ENCODE measurements around the gene SCCPDH.

The SCCPDH gene

GRCh38 chr1:246778663-246779062 lies 54.5 kb downstream of the SCCPDH start:
- no peak overlapping the region for H3K4ac ChIP-seq (ENCODE audit: low read depth in 1 of 2, low read length in 2 of 2)
- H3K9ac ChIP-seq (ENCODE audit: low read length) = no peak overlapping the region
- no peak overlapping the region for H3K27ac ChIP-seq (ENCODE audit: low read length, poor library complexity, severe bottlenecking)
- no peak overlapping the region for H4K8ac ChIP-seq (ENCODE audit: low read length)
- no peak overlapping the region for H3K23ac ChIP-seq (ENCODE audit: low read length in 2 of 2)
- no peaks in the 10 kb centered on the region for H3K9me3 ChIP-seq (ENCODE audit: control insufficient read depth, low read length)
- peaks cover 42 to 59% of the 10 kb centered on the region in 2 experiments for H3K36me3 ChIP-seq (ENCODE audit: control insufficient read depth in 1 of 2, insufficient read depth in 2 of 2, low read depth in 1 of 2, low read length in 2 of 2)
- no peak overlapping the region for H2BK120ac ChIP-seq (ENCODE audit: low read depth, low read length)
- H2BK5ac ChIP-seq (ENCODE audit: low read depth, low read length, poor library complexity, severe bottlenecking) = no peak overlapping the region
- H2BK15ac ChIP-seq (ENCODE audit: low read depth, poor library complexity, severe bottlenecking) = no peak overlapping the region
- no peak overlapping the region for H3K4me3 ChIP-seq (ENCODE audit: insufficient read depth in 1 of 2, low read depth in 1 of 2, low read length in 2 of 2)
- H3K4me1 ChIP-seq (ENCODE audit: control insufficient read depth, insufficient read depth, low read depth, low read length) = peaks cover 14% of the 10 kb centered on the region
- no peaks in the 10 kb centered on the region for H3K27me3 ChIP-seq (ENCODE audit: control insufficient read depth in 1 of 2, insufficient read depth in 1 of 2, low read length in 2 of 2)
- no peak overlapping the region for H2AK5ac ChIP-seq (ENCODE audit: low read length, severe bottlenecking)
- H4K91ac ChIP-seq (ENCODE audit: low read length) = no peak overlapping the region
- H2AFZ ChIP-seq (ENCODE audit: low read depth, low read length) = no peak overlapping the region
- no peak overlapping the region for H3K18ac ChIP-seq (ENCODE audit: low read depth in 1 of 2, low read length in 2 of 2)
- 99% methylated on average over 8 of the region's 10 CpGs for WGBS
- H2BK12ac ChIP-seq (ENCODE audit: low read length in 2 of 2) = no peak overlapping the region
- H3K4me2 ChIP-seq (ENCODE audit: low read length, poor library complexity, severe bottlenecking) = no peak overlapping the region
- DNase-seq = no peak
- H3K79me1 ChIP-seq (replicated peaks; ENCODE audit: low read length, poor library complexity, severe bottlenecking) = peaks cover 3% of the 10 kb centered on the region
- no peak overlapping the region for H3K14ac ChIP-seq (ENCODE audit: low read length in 2 of 2)

GRCh38 chr1:246779561-246780175 lies 55.5 kb downstream of the SCCPDH start:
- Histone ChIP-seq H3K4me2 (ENCODE audit: low read length, poor library complexity, severe bottlenecking) (no peak overlapping the region), H3K9me3 (ENCODE audit: control insufficient read depth, low read length) (no peaks in the 10 kb centered on the region), H2AFZ (ENCODE audit: low read depth, low read length) (no peak overlapping the region), H2BK5ac (ENCODE audit: low read depth, low read length, poor library complexity, severe bottlenecking) (no peak overlapping the region), H4K91ac (ENCODE audit: low read length) (no peak overlapping the region), H3K4me1 (ENCODE audit: control insufficient read depth, insufficient read depth, low read depth, low read length) (peaks cover 16% of the 10 kb centered on the region), H3K4ac (ENCODE audit: low read depth in 1 of 2, low read length in 2 of 2) (no peak overlapping the region), H3K18ac (ENCODE audit: low read depth in 1 of 2, low read length in 2 of 2) (no peak overlapping the region), H3K23ac (ENCODE audit: low read length in 2 of 2) (no peak overlapping the region), H3K27me3 (ENCODE audit: control insufficient read depth in 1 of 2, insufficient read depth in 1 of 2, low read length in 2 of 2) (no peaks in the 10 kb centered on the region), H2BK120ac (ENCODE audit: low read depth, low read length) (no peak overlapping the region), H2BK15ac (ENCODE audit: low read depth, poor library complexity, severe bottlenecking) (no peak overlapping the region), H3K14ac (ENCODE audit: low read length in 2 of 2) (no peak overlapping the region), H3K36me3 (ENCODE audit: control insufficient read depth in 1 of 2, insufficient read depth in 2 of 2, low read depth in 1 of 2, low read length in 2 of 2) (peaks cover 43 to 56% of the 10 kb centered on the region in 2 experiments), H3K79me1 (replicated peaks; ENCODE audit: low read length, poor library complexity, severe bottlenecking) (peaks cover 6% of the 10 kb centered on the region), H3K27ac (ENCODE audit: low read length, poor library complexity, severe bottlenecking) (no peak overlapping the region), H2BK12ac (ENCODE audit: low read length in 2 of 2) (no peak overlapping the region), H3K9ac (ENCODE audit: low read length) (no peak overlapping the region), H3K4me3 (ENCODE audit: insufficient read depth in 1 of 2, low read depth in 1 of 2, low read length in 2 of 2) (no peak overlapping the region), H2AK5ac (ENCODE audit: low read length, severe bottlenecking) (no peak overlapping the region), H4K8ac (ENCODE audit: low read length) (no peak overlapping the region)
- no peak for DNase-seq
- 97% methylated on average over 13 of the region's 13 CpGs for WGBS

- H3K36me3 ChIP-seq (ENCODE audit: control insufficient read depth in 1 of 2, insufficient read depth in 2 of 2, low read depth in 1 of 2, low read length in 2 of 2) = peaks cover 41 to 51% of the 10 kb centered on the region in 2 experiments
- H2BK120ac ChIP-seq (ENCODE audit: low read depth, low read length) = no peak overlapping the region
- H3K27ac ChIP-seq (ENCODE audit: low read length, poor library complexity, severe bottlenecking) = no peak overlapping the region
- no peak overlapping the region for H4K91ac ChIP-seq (ENCODE audit: low read length)
- H2BK15ac ChIP-seq (ENCODE audit: low read depth, poor library complexity, severe bottlenecking) = no peak overlapping the region
- H3K14ac ChIP-seq (ENCODE audit: low read length in 2 of 2) = no peak overlapping the region
- H3K4me2 ChIP-seq (ENCODE audit: low read length, poor library complexity, severe bottlenecking) = no peak overlapping the region
- H2BK12ac ChIP-seq (ENCODE audit: low read length in 2 of 2) = no peak overlapping the region
- H3K4ac ChIP-seq (ENCODE audit: low read depth in 1 of 2, low read length in 2 of 2) = no peak overlapping the region
- H3K18ac ChIP-seq (ENCODE audit: low read depth in 1 of 2, low read length in 2 of 2) = no peak overlapping the region
- H3K27me3 ChIP-seq (ENCODE audit: control insufficient read depth in 1 of 2, insufficient read depth in 1 of 2, low read length in 2 of 2) = no peaks in the 10 kb centered on the region
- H3K9me3 ChIP-seq (ENCODE audit: control insufficient read depth, low read length) = no peaks in the 10 kb centered on the region
- DNase-seq = no peak
- H3K23ac ChIP-seq (ENCODE audit: low read length in 2 of 2) = no peak overlapping the region
- H3K79me1 ChIP-seq (replicated peaks; ENCODE audit: low read length, poor library complexity, severe bottlenecking) = peaks cover 6% of the 10 kb centered on the region
- H2BK5ac ChIP-seq (ENCODE audit: low read depth, low read length, poor library complexity, severe bottlenecking) = no peak overlapping the region
- H4K8ac ChIP-seq (ENCODE audit: low read length) = no peak overlapping the region
- no peak overlapping the region for H3K4me3 ChIP-seq (ENCODE audit: insufficient read depth in 1 of 2, low read depth in 1 of 2, low read length in 2 of 2)
- H2AK5ac ChIP-seq (ENCODE audit: low read length, severe bottlenecking) = no peak overlapping the region
- 96% methylated on average over 9 of the region's 9 CpGs for WGBS
- no peak overlapping the region for H3K9ac ChIP-seq (ENCODE audit: low read length)
- H2AFZ ChIP-seq (ENCODE audit: low read depth, low read length) = no peak overlapping the region
- peaks cover 20% of the 10 kb centered on the region for H3K4me1 ChIP-seq (ENCODE audit: control insufficient read depth, insufficient read depth, low read depth, low read length)
Measured at GRCh38 chr1:246780264-246780663, 56.1 kb downstream of the SCCPDH start.

GRCh38 chr1:246781212-246781611 lies 57.0 kb downstream of the SCCPDH start:
- no peak overlapping the region for H3K4ac ChIP-seq (ENCODE audit: low read depth in 1 of 2, low read length in 2 of 2)
- H3K36me3 ChIP-seq (ENCODE audit: control insufficient read depth in 1 of 2, insufficient read depth in 2 of 2, low read depth in 1 of 2, low read length in 2 of 2) = peaks cover 35 to 42% of the 10 kb centered on the region in 2 experiments
- WGBS = 98% methylated on average over 7 of the region's 7 CpGs
- peak overlapping the region in 1 of 2 experiments; percentile 6 for H2BK12ac ChIP-seq (ENCODE audit: low read length in 2 of 2)
- H3K79me1 ChIP-seq (replicated peaks; ENCODE audit: low read length, poor library complexity, severe bottlenecking) = peaks cover 6% of the 10 kb centered on the region
- H3K27me3 ChIP-seq (ENCODE audit: control insufficient read depth in 1 of 2, insufficient read depth in 1 of 2, low read length in 2 of 2) = no peaks in the 10 kb centered on the region
- no peak overlapping the region for H3K18ac ChIP-seq (ENCODE audit: low read depth in 1 of 2, low read length in 2 of 2)
- H3K4me2 ChIP-seq (ENCODE audit: low read length, poor library complexity, severe bottlenecking) = no peak overlapping the region
- H2AFZ ChIP-seq (ENCODE audit: low read depth, low read length) = no peak overlapping the region
- H3K23ac ChIP-seq (ENCODE audit: low read length in 2 of 2) = no peak overlapping the region
- H3K14ac ChIP-seq (ENCODE audit: low read length in 2 of 2) = no peak overlapping the region
- H4K91ac ChIP-seq (ENCODE audit: low read length) = no peak overlapping the region
- H2BK15ac ChIP-seq (ENCODE audit: low read depth, poor library complexity, severe bottlenecking) = no peak overlapping the region
- H3K9ac ChIP-seq (ENCODE audit: low read length) = no peak overlapping the region
- H2BK120ac ChIP-seq (ENCODE audit: low read depth, low read length) = no peak overlapping the region
- H3K4me3 ChIP-seq (ENCODE audit: insufficient read depth in 1 of 2, low read depth in 1 of 2, low read length in 2 of 2) = no peak overlapping the region
- no peak overlapping the region for H3K27ac ChIP-seq (ENCODE audit: low read length, poor library complexity, severe bottlenecking)
- H4K8ac ChIP-seq (ENCODE audit: low read length) = no peak overlapping the region
- H3K4me1 ChIP-seq (ENCODE audit: control insufficient read depth, insufficient read depth, low read depth, low read length) = peaks cover 23% of the 10 kb centered on the region
- DNase-seq = no peak
- H2AK5ac ChIP-seq (ENCODE audit: low read length, severe bottlenecking) = no peak overlapping the region
- no peaks in the 10 kb centered on the region for H3K9me3 ChIP-seq (ENCODE audit: control insufficient read depth, low read length)
- H2BK5ac ChIP-seq (ENCODE audit: low read depth, low read length, poor library complexity, severe bottlenecking) = no peak overlapping the region

Data from mesenchymal stem cell (in vitro differentiated cells and primary cell).